ENCODE data around the gene TMEM200B. TPM values are rescaled to one million over a fixed set of nuclear protein-coding genes. Genes with fewer than 3 reads are reported as not detected.
A peak's percentile ranks its signal among the peaks of the same experiment; 100 is the strongest.

TMEM200B gene
- total RNA-seq, 1 experiment from 2014 or later, result 12.6 TPM

DNA sequence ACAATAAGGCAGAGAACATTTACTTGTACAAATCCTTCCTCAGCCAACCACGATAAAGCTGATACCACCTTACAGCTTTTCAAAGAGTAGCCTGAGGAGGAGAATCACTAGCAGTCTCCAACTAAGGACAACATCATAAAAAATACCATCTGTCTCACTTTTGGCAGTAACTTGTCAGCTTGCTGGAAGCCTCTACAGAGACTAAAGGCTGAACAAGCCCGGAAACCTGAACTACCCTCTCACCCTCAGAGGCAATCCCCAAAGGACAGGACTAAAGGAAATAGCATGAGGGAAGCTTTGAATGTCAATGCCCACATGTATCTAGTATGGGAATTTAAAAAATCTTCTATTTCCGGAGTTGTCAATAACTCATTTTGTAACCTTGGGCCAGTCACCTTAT is 47.4 kb upstream of the TMEM200B start:
- Histone ChIP-seq H2AK5ac (ENCODE audit: insufficient read length, low read length) (no peak overlapping the region), H3K14ac (ENCODE audit: insufficient read depth, low read length) (no peak overlapping the region), H3K4me1 (ENCODE audit: insufficient read depth, low read length) (peaks cover 13% of the 10 kb centered on the region), H3K9me3 (ENCODE audit: control insufficient read depth, low read depth, low read length) (no peaks in the 10 kb centered on the region), H3K56ac (ENCODE audit: insufficient read length, low read depth, low read length) (no peak overlapping the region), H3K9ac (ENCODE audit: extremely low read depth, insufficient read length, low read length) (no peak overlapping the region), H4K8ac (replicated peaks; ENCODE audit: insufficient read length, low read depth, low read length) (no peak overlapping the region), H3K27ac (ENCODE audit: insufficient read length, low read depth, low read length) (no peak overlapping the region), H3K79me1 (ENCODE audit: insufficient read depth, low read depth, low read length, poor library complexity, severe bottlenecking) (peaks cover 6% of the 10 kb centered on the region), H3T11ph (ENCODE audit: low read length) (no peak overlapping the region), H2BK15ac (ENCODE audit: low read depth, low read length) (no peak overlapping the region), H4K5ac (ENCODE audit: insufficient read length, low read depth, low read length) (no peak overlapping the region), H3K79me2 (ENCODE audit: insufficient read depth, low read length) (peaks cover 29% of the 10 kb centered on the region; the same call in 1 of the 2 replicates), H3K23me2 (ENCODE audit: insufficient read length, low read depth, low read length, poor library complexity, severe bottlenecking) (no peaks in the 10 kb centered on the region), H3K4ac (ENCODE audit: low read depth, low read length) (no peak overlapping the region), H3K18ac (ENCODE audit: insufficient read length, low read depth, low read length) (no peak overlapping the region), H3K27me3 (ENCODE audit: insufficient read depth, low read length) (no peaks in the 10 kb centered on the region), H2AFZ (ENCODE audit: low read length) (no peak overlapping the region), H4K20me1 (ENCODE audit: control insufficient read depth, insufficient read depth, insufficient read length) (no peaks in the 10 kb centered on the region), H3K4me2 (ENCODE audit: insufficient read depth, insufficient read length, low read length) (no peak overlapping the region), H2BK12ac (ENCODE audit: insufficient read length, low read depth, low read length) (no peak overlapping the region), H2BK120ac (ENCODE audit: low read depth, low read length, poor library complexity, severe bottlenecking) (no peak overlapping the region), H3K23ac (ENCODE audit: insufficient read length, low read depth, low read length) (no peak overlapping the region), H4K91ac (ENCODE audit: insufficient read length, low read depth, low read length) (no peak overlapping the region), H2BK20ac (ENCODE audit: low read depth, low read length, poor library complexity, severe bottlenecking) (no peak overlapping the region), H2BK5ac (ENCODE audit: insufficient read length, low read length) (no peak overlapping the region)
- Mint-ChIP-seq H3K9me3 (peaks cover 4 to 6% of the 10 kb centered on the region in 2 experiments; a peak in 3 of 5 replicates), H3K27ac (peak overlapping the region in 2 of 3 experiments; percentile 48 to 54; a peak in 4 of 7 replicates), H3K4me1 (peaks cover 41 to 46% of the 10 kb centered on the region in 2 experiments), H3K27me3 (ENCODE audit: low read depth) (no peaks in the 10 kb centered on the region), H3K4me3 (no peak overlapping the region; a peak in 1 of 5 replicates), H3K36me3 (ENCODE audit: insufficient read depth in 1 of 3, low read depth in 3 of 3) (peaks cover 12 to 38% (median 36%) of the 10 kb centered on the region in 3 experiments)
- WGBS (ENCODE audit: extremely low coverage, insufficient read length, low lambda C conversion rate), result no CpG with 5 or more reads among the region's 3 CpGs
- TF ChIP-seq CTCF (conservative IDR thresholded peaks at IDR 0.05), result no peak
- no peak for DNase-seq
